Activated CD4-positive, alpha-beta T cell treated with anti-CD3 and anti-CD28 coated beads for 4 hours (primary cell): ENCODE data around the gene CDH3.
A peak's percentile ranks its signal among the peaks of the same experiment; 100 is the strongest.

Experiments used
- DNase-seq, 2 donors: peaks; one replicate each; pipeline ENCODE4 v3.0.0-alpha.2; 2020

The CDH3 gene

DNA sequence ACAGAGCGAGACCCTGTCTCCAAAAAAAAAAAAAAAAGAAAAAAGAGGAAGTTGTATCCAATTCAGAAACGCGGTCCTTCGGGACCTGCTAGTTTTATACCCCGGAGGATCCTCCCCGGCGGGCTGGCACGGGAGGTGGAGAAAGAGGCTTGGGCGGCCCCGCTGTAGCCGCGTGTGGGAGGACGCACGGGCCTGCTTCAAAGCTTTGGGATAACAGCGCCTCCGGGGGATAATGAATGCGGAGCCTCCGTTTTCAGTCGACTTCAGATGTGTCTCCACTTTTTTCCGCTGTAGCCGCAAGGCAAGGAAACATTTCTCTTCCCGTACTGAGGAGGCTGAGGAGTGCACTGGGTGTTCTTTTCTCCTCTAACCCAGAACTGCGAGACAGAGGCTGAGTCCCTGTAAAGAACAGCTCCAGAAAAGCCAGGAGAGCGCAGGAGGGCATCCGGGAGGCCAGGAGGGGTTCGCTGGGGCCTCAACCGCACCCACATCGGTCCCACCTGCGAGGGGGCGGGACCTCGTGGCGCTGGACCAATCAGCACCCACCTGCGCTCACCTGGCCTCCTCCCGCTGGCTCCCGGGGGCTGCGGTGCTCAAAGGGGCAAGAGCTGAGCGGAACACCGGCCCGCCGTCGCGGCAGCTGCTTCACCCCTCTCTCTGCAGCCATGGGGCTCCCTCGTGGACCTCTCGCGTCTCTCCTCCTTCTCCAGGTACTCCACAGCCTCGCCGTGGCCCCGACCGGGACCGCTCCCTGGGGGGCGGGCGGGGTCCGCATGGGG lies at the start of gene CDH3:
Gene CDH3 (plus strand): TSS at position 596 of the 779 bp plus-strand sequence. CDS start 70 bp downstream, at position 666.
- peak in 1 of 2 donors; percentile 8 for DNase-seq

DNA sequence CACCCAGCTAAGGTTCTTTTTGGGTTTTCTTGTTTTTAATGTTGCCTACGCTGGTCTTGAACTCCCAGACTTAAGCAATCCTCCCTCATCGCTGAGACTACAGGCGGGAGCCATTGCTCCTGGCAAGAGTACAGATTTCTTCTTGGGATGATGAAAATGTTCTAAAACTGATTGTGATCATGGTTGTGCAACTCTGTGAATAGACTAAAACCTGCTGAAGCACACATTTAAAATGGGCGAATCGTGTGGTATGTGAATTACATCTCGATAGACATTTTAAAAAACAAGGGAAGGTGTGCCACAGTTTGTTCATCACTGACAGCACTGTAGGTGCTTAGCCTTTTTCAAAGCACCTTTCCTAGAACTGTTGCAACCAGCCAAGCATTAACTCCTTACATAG lies 48.8 kb upstream of the CDH3 start:
- DNase-seq: no peak

DNA sequence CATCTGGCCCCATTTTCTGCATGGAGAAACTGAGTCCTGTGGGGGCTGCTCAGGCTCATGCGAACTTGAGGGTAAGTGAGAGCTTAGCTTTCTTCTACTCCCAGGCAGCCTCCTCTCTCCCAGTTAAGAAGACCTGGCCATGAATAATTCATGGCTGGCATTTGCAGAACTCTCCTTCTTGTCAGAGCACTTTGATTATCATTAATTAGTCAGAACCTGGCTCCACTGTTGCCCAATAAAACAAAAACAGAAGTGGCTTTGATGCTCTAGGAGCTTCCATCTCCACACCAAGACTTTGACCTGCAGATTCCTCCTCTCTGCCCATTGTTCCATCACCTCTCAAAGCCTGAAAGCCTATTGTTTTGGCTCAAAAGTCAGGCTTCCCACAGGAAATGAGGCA lies 45.5 kb upstream of the CDH3 start:
- no peak for DNase-seq

DNA sequence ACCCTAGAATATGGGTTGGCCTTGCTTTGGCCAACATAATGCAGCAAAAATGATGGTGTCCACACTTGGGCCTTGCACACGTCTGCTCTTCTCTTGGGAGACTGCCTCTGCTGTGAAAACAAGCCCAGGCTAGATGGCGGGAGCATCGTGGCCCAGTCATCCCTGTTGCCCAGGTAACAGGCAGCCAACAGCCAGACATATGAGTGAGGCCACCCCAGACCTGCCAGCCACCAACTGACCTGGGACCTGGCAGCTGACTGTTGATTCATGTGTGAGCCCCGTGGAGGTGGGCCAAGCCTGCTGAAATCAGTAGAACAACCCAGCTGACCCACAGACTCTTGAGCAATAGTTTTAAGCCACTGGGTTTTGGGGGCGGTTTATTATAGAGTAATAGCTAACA lies 39.4 kb upstream of the CDH3 start:
- DNase-seq: no peak

DNA sequence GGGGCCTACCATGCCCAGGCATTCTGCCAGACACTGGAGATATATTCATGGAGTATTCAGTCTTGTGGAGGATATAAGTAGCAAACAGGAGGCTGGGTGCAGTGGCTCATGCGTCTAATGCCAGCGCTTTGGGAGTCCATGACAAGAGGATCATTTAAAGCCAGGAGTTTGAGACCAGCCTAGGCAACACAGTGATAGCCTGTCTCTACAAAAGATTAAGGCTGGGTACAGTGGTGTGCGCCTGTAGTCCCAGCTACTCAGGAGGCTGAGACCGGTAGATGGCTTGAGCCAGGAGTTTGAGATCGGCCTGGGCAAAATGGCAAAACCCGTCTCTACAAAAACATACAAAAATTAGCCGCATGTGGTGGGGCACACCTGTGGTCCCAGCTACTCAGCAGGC lies 37.7 kb upstream of the CDH3 start:
- no peak for DNase-seq

DNA sequence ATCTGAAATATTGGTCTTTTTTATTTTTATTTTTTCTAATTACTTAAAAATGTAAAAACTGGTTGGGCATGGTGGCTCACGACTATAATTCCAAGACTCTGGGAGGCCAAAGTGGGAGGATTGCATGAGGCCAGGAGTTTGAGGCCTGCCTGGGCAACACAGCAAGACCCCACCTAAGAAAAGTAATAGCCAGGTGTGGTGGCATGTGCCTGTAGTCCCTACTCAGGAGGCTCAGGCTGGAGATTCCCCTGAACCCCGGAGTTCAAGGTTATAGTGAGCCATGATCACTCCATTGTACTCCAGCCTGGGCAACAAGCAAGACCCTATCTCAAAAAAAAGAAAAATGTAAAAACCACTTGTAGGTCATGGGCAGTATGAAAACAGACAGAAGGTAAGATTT lies 36.8 kb upstream of the CDH3 start:
- DNase-seq: no peak

DNA sequence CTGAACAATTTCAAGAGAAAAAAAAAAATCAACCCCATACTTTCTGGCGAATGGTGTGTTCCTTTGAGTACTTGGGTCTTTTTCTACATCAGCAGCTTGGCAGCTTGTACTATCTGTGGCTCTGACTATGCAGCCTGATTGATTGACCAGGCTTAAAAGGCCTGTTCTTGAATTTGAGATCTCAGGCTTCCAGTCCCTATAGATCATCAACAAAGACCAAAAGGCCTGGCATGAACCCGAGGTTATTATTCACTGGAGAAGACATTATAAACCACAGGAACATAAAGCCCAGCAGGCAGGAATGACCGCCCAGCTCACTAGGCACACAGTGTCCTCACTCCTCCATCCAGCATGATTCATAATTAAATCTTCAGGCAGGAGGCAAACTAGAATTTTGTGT lies 32.1 kb upstream of the CDH3 start:
- no peak for DNase-seq

DNA sequence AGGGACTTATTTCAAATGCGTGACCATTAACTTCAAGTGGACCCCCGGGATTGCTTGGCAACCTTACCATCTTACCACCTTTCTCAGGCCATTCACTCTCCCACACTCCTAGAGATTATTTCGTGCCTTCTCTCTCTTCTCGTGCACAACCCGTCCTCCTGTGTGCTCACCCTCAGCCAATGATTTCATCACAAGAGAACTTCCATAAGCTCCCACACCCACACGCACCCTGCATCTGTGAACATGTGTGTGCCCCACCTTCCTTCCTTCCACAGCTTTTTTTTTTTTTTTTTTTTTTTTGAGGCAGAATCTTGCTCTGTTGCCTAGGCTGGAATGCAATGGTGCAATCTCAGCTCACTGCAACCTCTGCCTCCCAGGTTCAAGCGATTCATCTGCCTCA lies 27.4 kb upstream of the CDH3 start:
- no peak for DNase-seq

DNA sequence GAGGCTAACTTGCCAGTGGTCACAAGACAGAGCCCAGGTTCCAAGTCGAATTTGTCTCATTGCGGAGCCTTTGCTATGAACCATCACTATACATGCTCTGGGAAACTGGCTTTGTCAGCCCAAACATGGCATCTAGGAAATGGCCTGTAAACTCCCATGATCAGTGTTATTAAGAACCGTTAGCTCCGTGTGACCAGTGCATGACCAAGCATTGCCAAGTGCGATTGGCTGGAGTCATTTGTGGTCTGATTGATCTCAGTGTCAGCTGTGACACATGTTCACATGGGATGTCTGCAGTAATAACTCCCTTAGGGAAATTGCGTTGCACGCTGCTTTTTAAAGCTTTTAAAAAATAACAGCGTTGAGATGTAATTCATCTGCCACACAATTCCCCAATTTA lies 18.6 kb upstream of the CDH3 start:
- DNase-seq: no peak

DNA sequence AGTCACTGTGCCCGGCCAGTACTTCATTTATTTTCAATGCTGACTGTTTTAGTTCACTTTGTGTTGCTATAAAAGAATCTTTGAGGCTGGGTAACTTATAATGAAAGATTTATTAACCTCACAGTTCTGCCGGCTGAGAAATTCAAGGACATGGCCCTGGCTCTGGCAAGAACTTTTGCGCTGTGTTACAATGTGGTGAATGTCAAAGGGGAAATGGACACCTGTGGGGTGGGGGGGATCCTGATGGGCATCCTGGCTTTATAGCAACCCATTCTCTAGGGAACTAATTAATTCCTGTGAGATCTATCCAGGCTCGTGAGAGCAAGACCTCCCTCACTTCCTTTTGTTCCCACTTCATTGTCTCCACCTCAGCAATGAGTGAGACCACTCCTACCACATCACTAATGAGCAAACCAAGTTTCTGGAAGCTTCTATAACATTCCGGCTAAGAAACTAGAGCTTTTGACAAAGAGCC lies 17.1 kb upstream of the CDH3 start:
- no peak for DNase-seq

DNA sequence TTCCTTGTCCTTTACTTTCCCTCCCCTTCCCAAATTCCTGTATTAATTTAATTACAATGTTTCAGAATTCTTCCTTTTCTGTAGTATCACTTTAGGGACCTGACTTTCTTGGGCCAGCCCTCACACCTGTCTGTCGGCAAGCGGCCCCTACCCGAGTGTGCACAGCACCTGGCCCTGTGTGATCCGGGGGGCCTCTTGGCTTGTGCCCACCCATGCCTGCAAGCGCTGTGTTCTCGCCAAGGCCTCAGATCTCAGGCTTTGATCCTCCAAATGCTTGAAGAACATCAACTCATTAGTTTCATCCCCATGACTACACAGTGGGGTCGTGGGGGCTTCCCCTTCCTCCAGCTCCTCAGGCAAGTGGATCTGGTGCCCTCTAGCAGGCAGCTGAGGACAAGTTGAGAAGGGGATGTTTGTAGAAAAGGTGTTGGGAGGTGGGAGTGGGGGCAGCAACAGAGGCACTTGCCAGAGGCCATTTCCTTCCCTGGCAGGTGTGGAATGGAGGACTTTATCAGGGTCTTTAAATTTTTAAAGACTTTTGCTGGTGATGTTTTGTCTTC lies 15.7 kb upstream of the CDH3 start:
- no peak for DNase-seq

DNA sequence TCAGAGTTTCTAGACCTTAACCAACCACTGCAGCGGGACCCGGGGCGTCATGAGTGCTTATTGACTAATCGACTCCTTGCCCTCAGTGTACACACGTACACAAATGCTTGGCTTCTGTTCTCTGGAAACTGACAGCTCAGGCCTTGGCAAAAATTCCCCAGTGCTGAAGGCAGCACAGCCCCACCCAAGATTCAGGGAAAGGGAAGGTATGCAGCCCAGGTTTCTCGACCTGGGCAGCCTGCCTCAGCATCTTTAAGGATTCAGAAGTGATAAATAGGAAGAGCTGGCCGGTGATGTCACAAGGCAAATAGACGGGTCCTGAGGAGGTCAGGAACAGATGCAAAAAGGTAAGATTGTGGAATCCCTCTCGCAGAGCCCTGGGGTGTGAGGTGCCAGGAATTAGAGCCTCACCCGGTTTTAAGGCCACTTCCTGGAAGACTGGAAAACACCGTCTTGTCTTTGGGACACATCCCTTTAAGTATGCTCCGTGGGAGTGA lies 9.0 kb upstream of the CDH3 start:
- DNase-seq: no peak

DNA sequence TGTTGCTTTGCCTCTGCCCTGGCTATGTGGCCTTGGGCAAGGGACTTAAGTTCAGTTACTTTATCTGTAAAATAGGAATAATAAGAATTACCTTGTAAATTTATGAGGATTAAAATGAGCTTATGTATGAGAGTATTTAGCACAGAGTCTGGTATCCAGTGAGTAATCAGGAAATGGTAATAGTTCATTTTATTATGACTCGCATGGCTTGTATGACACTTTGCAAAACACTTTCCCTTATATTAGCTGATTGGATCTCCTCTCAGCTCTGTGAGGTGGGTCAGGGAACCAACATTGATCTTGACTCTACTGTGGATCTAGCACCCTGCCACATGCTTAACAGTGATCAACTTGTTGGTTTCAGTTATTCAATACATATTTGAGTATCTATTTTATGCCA lies 8.3 kb upstream of the CDH3 start:
- no peak for DNase-seq

DNA sequence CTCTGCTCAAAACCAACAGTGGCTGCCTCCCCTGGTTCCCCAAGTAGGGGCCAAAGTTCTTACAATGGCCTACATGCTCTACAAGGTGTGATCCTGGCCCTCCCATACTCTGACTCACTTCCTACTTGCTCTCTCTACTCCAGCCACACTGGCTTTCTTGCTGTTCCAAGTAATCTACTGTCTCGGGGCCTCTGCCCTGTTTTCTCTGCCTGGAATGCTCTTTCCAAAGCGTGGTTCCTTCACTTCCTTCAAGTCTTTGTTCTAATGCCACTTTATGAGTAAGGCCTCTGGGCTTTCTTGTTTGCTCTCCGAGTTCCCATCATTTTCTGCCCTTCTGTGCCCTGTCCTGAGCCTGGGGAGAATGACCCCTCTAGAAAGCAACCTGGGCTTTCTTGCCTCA lies 4.1 kb upstream of the CDH3 start:
- no peak for DNase-seq

DNA sequence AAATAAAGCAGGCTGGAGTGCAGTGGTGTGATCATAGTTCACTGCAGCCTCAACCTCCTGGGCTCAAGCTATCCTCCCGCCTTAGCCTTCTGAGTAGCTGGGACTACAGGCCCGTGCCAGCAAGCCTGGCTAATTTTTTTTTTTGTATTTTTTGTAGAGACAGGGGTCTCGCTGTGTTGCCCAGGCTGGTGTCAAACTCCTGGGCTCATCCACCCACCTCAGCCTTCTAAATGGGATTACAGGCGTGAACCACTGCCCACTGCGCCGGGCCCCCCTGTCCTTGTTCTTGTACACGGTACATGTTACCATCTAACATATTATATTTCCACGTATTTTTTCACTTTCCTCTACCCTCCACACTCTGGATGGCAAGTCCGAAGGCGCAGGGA lies 3.1 kb upstream of the CDH3 start:
- DNase-seq: no peak

DNA sequence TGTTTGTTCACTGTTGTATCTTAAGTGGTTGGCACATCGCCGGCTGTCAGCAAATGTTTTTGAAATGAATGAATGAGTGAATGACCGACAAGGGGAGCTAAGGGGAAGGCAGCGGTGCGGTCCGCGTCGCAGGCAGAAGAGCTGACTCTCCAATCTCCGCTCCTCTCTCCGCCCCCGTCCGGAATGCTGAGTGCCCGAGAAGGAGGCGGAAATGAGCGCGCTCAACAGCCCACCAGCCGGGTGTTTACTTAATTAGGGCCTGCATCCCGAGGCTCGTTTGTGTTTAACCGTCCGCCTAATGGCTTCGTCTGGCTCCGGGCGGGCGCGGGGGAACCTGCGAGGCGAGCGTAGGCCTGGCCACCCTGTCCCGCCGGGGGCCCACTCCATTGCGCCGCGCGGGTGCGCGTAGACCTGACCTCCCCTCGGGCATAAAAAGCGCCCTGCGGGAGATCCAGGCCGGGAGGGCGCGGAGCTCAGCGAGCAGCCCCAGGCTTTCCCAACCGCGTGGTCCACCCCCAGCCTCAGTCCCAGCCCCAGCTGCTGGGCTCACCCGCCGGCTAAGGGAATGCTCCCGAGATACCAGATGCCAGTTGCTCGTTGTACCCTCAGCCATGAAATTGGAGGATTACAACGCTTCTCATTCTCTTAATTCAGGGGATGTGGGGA lies 2.5 kb upstream of the CDH3 start:
- DNase-seq: no peak

DNA sequence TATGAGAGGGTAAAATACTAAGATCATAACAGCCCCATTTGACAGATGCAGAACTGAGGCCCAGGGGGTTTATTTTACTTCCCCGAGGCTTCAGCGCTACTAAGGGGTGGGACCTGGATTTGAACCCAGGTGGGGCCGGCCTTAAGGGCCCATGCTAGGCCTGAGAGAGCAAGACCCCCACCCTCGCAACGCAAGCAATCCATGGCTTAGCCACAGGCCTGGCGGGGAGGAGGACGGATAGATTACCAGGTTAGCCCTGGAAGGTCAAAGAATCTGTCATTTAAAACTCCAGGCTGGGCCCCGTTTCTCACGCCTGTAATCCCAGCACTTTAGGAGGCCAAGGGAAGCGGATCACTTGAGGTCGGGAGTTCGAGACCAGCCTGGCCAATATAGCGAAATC lies 1.9 kb upstream of the CDH3 start:
- DNase-seq: no peak

DNA sequence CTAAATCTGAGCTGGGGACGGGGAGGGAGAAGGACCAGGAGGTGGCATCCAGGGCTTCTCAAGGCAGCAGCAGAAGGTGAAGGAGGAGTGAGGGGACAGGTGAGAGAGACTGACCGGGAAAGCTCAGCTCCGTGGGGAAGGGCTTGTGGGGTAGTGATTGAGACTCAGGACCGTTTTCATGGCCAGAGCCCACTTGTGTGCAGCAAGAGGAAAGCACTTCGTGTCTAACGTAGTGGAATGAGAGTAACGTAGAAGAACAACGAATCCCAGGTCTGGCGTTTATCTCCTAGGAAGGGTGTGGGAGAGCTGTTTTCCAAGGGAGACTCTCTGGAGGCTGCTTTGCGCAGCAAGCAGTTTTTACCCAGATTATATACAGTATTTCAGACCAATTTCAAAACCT lies 1.3 kb upstream of the CDH3 start:
- no peak for DNase-seq

DNA sequence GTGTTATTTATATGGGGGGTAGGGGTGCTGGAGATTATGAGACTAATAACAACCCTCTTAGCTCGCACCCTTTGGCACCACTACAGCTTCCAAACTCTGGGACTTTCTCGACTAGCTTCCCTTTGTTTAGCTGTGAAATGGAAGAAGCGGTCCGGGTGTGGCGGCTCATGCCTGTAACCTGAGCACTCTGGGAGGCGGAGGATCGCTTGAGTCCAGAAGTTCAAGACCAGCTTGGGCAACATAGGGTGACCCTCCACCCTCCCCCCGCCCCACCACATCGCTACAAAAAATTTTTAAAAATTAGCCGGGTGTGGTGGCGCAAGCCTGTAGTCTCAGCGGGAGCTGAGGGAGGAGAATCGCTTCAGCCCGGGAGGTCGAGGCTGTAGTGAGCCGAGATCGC lies 814 bp upstream of the CDH3 start:
- DNase-seq: no peak

DNA sequence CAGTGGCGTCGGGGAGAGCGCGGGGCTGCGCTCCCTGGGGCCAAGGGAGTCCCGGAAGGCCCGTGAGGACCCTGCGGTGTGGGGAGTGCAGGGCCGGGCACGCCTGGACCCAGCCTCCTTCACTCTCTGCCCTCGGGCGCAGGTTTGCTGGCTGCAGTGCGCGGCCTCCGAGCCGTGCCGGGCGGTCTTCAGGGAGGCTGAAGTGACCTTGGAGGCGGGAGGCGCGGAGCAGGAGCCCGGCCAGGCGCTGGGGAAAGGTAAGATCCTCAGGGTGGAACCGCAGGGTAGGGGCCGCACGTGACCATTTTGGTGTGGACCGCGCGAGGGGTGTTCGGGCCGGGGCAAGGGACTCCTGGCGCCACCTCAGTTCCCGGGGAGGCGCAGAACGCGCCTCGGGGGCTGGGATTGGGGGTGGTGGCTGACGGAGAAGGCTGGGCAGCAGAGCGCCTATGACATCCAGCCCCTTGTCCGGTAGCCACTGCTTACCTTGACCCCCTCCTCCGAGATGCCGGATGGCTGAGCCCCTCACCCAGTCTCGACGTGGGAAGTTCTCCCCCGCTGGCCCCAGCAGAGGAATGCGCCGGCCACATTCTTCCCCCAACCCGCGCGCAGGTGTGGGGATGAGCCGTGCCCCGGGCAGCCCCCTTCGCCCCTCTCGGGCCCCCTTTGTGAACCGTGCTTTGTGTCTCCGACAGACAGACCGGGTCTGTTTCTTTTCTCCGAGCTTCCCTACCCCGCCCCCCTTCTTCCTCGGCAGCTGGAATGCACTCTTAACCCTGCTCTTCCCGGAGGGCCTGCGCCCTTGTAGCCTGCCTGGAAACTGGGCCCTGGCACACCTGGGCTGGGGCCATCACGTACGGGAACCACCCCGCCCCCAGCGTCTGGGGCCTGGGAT lies 631 bp downstream of the CDH3 start:
- no peak for DNase-seq

DNA sequence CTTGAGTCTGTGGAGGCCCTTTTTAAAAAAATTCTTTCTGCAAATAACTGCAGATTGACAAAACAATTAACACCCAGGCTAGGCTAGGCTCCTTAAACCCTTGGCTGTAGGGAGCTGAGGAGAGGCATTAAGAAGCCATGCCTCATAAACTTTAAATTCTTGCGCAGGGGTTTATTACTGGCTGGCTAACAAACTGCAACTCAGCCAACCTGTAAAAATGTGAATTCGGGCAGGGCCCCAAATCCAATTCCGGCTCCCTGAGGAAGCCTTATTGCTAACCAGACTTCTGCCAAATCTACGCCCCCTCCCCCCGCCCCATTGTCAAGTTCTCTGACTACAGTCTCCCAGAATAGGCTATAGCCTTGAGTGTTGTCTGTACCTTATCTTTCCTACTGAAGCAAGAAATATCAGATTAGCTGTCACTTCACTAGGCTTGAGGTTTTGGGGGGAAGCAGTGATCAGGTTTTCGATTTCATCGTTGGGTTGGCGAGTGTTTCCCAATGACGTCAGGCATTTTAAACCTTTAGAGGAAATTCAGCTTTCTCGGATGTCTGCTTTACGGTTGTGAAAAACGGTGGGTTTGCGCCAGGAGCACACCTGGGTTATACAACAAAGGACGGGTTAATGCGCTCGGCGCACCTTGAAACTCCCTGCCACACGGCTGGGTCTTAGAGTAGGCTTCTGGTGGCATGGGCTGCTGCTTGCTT lies 2.0 kb downstream of the CDH3 start:
- DNase-seq: no peak

DNA sequence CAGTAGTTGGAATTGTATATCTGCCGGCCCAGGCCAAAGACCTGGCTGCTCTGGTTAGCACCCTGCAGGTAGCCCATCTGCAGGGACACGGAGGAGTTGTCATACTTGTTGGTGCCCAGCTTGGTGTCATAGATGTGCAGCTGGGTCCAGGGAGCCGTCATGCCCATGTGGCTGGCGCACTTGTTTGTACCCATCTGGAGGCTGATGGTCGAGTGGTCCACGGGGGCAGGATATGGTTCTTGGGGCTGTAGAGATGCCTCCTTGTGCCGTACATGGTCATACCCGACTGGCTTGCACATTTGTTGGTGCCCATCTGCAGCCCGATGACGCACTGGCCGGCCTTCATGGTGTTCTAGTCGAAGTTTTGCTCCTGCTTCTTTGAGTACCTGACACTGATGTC lies 6.0 kb downstream of the CDH3 start:
- DNase-seq: no peak

DNA sequence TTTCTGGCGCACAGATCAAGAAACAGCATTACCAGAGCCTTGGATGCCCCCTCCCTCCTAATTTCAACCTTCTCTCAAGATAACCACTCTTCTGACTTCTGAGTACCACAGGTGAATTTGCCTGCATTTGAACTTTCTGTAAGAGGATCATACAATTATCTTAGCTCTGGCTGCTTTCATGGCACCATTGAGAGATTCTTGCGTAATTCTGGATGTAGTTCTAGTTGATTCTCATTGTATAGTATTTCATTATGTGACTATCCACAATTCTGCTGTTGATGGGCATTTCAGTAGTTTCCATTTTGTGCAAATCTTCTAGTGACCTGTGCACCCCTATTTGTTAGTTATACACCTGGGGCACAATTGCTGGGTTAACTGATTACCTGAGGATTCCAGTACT lies 7.5 kb downstream of the CDH3 start:
- no peak for DNase-seq
